K562 (cell line): ENCODE data around the gene TVP23B. TPM values are rescaled to one million over a fixed set of nuclear protein-coding genes. Genes with fewer than 3 reads are reported as not detected.
"Not testable (repeated sequence)": the region's sequence is repeated elsewhere in the genome, so short reads cannot be mapped to it uniquely, and the experiment has no call there.

ENCODE experiments used
- ATAC-seq: fragments of 200-7000 bp; cut with Tn5 transposase; 3 replicates; pipeline ENCODE4 v1.9.1; 2020; ENCODE audit warnings: moderate library complexity
- BruUV-seq: library from RNA; stranded (reverse); fragments of 400-500 nt; replicated peaks from 2 replicates; lab custom pipeline; 2021; lab: Mats Ljungman, UMichigan
- CTCF ChIA-PET: fragments of 300-600 bp; formaldehyde crosslinking; extraction: SDS; loops from one replicate; lab custom pipeline; 2021; ENCODE audit warnings: low intra/inter-chr PET ratio; lab: Yijun Ruan, JAX
- POLR2A ChIA-PET: fragments of 300-600, 350-650 bp; sonication (Branson Sonifier 250); formaldehyde crosslinking; extraction: SDS; loops from one replicate; lab custom pipeline; 2021; ENCODE audit warnings: antibody characterized with exemption, inconsistent platforms; lab: Yijun Ruan, JAX
- DNase-seq, 4 experiments: peaks; one replicate each; pipeline versions ENCODE4 v3.0.0 to v3.0.0-alpha.2; 2011 to 2018; ENCODE audit warnings: low spot score in 3 of 4, mixed read lengths in 3 of 4; ENCODE audit errors: extremely low read depth in 1 of 4
- FAIRE-seq: peaks from 2 replicates; lab custom pipeline; 2011; peaks lifted over from hg19 to GRCh38; lab: Jason Lieb, UNC
- H2AFZ ChIP-seq: 2 replicates; pipeline ENCODE4 v1.6.0; 2011; ENCODE audit warnings: low read depth, low read length, control low read depth, inconsistent platforms
- H3K27ac ChIP-seq: fragments of 200-600 bp; 3 replicates; pipeline ENCODE4 v1.8.0; 2011; ENCODE audit warnings: low read depth, mild to moderate bottlenecking, control low read depth, inconsistent platforms, low read length, moderate library complexity, mixed read lengths; ENCODE audit errors: extremely low read depth
- H3K27me3 ChIP-seq, 2 experiments: fragments of 300-600 bp in 1 of 2; 2 replicates in 1 of 2; 3 replicates in 1 of 2; pipeline versions ENCODE4 v1.6.0 to v1.8.0; 2011; ENCODE audit warnings: inconsistent platforms in 2 of 2, low read length in 2 of 2, mild to moderate bottlenecking in 1 of 2, mixed read lengths in 1 of 2, moderate library complexity in 1 of 2; ENCODE audit not compliant: control insufficient read depth in 2 of 2, insufficient read depth in 2 of 2
- H3K36me3 ChIP-seq: fragments of 300-600 bp; 3 replicates; pipeline ENCODE4 v1.8.0; 2011; ENCODE audit warnings: mild to moderate bottlenecking, low read length, inconsistent platforms; ENCODE audit not compliant: control insufficient read depth, insufficient read depth
- H3K4me1 ChIP-seq, 2 experiments: fragments of 200-600 bp in 1 of 2; replicated peaks in 1 of 2; 2 replicates in 1 of 2; 3 replicates in 1 of 2; pipeline versions ENCODE4 v1.5.1 to v1.8.0; 2011; ENCODE audit warnings: inconsistent platforms in 2 of 2, low read length in 2 of 2, mild to moderate bottlenecking in 1 of 2, mixed read lengths in 1 of 2, moderate library complexity in 1 of 2; ENCODE audit not compliant: control insufficient read depth in 2 of 2, insufficient read depth in 2 of 2
- H3K4me2 ChIP-seq: 2 replicates; pipeline ENCODE4 v1.6.1; 2011; ENCODE audit warnings: low read length, control low read depth, inconsistent platforms, mixed read lengths; ENCODE audit not compliant: insufficient read depth
- H3K4me3 ChIP-seq: fragments of 200-600 bp; sonication (generic), shearing (Covaris generic); 2 replicates; pipeline ENCODE4 v1.5.1; 2016; ENCODE audit warnings: control low read depth, inconsistent platforms
- H3K79me2 ChIP-seq: fragments of 200-600 bp; 3 replicates; pipeline ENCODE4 v1.8.0; 2011; ENCODE audit warnings: low read length, inconsistent platforms; ENCODE audit not compliant: control insufficient read depth, insufficient read depth
- H3K9ac ChIP-seq, 2 experiments: 2 replicates each; pipeline versions ENCODE4 v1.6.0 to v1.6.1; 2011; ENCODE audit warnings: low read depth in 2 of 2, low read length in 2 of 2, control low read depth in 1 of 2, inconsistent platforms in 1 of 2, mild to moderate bottlenecking in 1 of 2, mixed read lengths in 1 of 2; ENCODE audit not compliant: insufficient read depth in 1 of 2
- H3K9me1 ChIP-seq: one replicate; pipeline ENCODE4 v1.6.0; 2011; ENCODE audit warnings: inconsistent platforms, mild to moderate bottlenecking, low read length, moderate library complexity; ENCODE audit not compliant: control insufficient read depth, insufficient read depth
- H3K9me3 ChIP-seq: replicated peaks from 2 replicates; pipeline ENCODE4 v1.5.1; 2011; ENCODE audit warnings: low read depth, low read length, inconsistent platforms; ENCODE audit not compliant: control insufficient read depth, insufficient read depth
- H4K20me1 ChIP-seq: replicated peaks from 2 replicates; pipeline ENCODE4 v1.6.1; 2011; ENCODE audit warnings: low read length, inconsistent platforms, mixed read lengths; ENCODE audit not compliant: control insufficient read depth, insufficient read depth
- WGBS: fragments of 100-300 bp; shearing (Covaris generic); methylation state at CpG from one replicate; pipeline ENCODE4 v1.1.6; 2016; ENCODE audit warnings: low coverage, mixed read lengths; ENCODE audit not compliant: insufficient coverage; ENCODE audit errors: missing lambda C conversion rate; 5-methylcytosine and 5-hydroxymethylcytosine counted together
- in situ Hi-C: fragments of 300-500 bp; cut with MboI; formaldehyde crosslinking; loops from 4 replicates; pipeline ENCODE4 v1.15.0; 2018; ENCODE audit warnings: inconsistent platforms, mixed read lengths
- intact Hi-C: fragments of 100-400 bp; cut with micrococcal nuclease; formaldehyde crosslinking; loops from 2 replicates; pipeline ENCODE4 v1.14.2; 2022
- polyA plus RNA-seq, 8 experiments: library from polyadenylated mRNA; depleted of rRNA in 4 of 8; stranded (reverse) in 5 of 8; unstranded in 3 of 8; fragments of >200 nt; fragmentation: Nextera tagmentation in 2 of 8; fragmentation: Illumina TruSeq in 1 of 8; extraction: Ambion mirVana in 2 of 8; extraction: Trizol in 1 of 8; gene quantifications; 2 replicates each; pipeline versions ENCODE4 v1.2.1 to v1.2.3, GENCODE V29; 2011 to 2014; ENCODE audit warnings: inconsistent platforms in 1 of 8, missing spikeins in 1 of 8
- total RNA-seq, 7 experiments: library from RNA; depleted of rRNA in 6 of 7; stranded (reverse); fragments of >200 nt in 6 of 7; fragmentation: Illumina TruSeq in 2 of 7; extraction: Trizol in 2 of 7; gene quantifications; 2 replicates each; pipeline versions ENCODE4 v1.2.1 to v1.2.3, GENCODE V29; 2011 to 2021; ENCODE audit warnings: low replicate concordance in 1 of 7

Gene TVP23B
- total and polyA plus RNA-seq, 9 of the 15 experiments (the other 6 are each of a cell fraction or from before 2014, with no cell fraction given), result 10.4 to 52.8 (median 15.8) TPM

DNA sequence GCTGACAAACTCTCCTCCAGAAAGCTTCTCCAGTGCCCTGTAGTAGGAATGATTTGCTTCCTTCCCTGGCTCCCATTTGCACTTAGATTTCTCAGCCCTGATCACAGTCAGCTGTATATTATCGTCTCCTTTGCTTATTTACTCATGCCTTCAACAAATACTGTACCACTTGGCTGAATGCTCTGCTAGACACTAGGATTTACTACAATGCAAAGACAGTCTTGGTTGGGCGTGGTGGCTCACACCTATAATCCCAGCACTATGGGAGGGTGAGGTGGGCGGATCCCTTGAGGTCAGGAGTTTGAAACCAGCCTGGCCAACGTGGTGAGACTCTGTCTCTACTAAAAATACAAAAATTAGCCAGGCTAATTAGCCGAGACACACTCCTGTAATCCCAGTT, 5.9 kb downstream of the TVP23B start:
- intact Hi-C loops, H2AFZ ChIP-seq, FAIRE-seq, DNase-seq, H3K9ac ChIP-seq, ATAC-seq, H3K79me2 ChIP-seq, H3K4me2 ChIP-seq, H3K4me1 ChIP-seq, H3K27ac ChIP-seq, H3K9me3 ChIP-seq, CTCF ChIA-PET, H3K27me3 ChIP-seq, H3K9me1 ChIP-seq, H4K20me1 ChIP-seq, in situ Hi-C loops, H3K4me3 ChIP-seq, POLR2A ChIA-PET, BruUV-seq, H3K36me3 ChIP-seq: not testable (repeated sequence)
- 67% methylated on average over 2 of the region's 5 CpGs for WGBS

- CTCF ChIA-PET, result not testable (repeated sequence)
Observed at GRCh38 chr17:18791402-18791801, 10.4 kb downstream of the TVP23B start.

More at GRCh38 chr17:18791402-18791801, 10.4 kb downstream of the TVP23B start:
- H3K4me2 ChIP-seq, H3K4me3 ChIP-seq, H3K36me3 ChIP-seq, H4K20me1 ChIP-seq, DNase-seq, H3K79me2 ChIP-seq, H3K9me3 ChIP-seq, H3K27me3 ChIP-seq, H3K9ac ChIP-seq, H2AFZ ChIP-seq, BruUV-seq, in situ Hi-C loops, intact Hi-C loops, POLR2A ChIA-PET, H3K9me1 ChIP-seq, H3K4me1 ChIP-seq, H3K27ac ChIP-seq: not testable (repeated sequence)
- ATAC-seq (peak; percentile 57; the same call in 2 of the 3 replicates), FAIRE-seq (peak; percentile 72)
- no CpG with 5 or more reads among the region's 1 CpG for whole genome bisulfite sequencing
